Common myeloid progenitor, CD34-positive (primary cell): Measurements from ENCODE around the gene CACNA2D2.

Experiments
- CTCF ChIA-PET: fragments of 350-600 bp; sonication (Branson Sonifier 250); formaldehyde crosslinking; loops from one replicate; lab custom pipeline; 2021; ENCODE audit warnings: antibody characterized with exemption; lab: Charles Lee
- POLR2A ChIA-PET: fragments of 350-600 bp; sonication (Branson Sonifier 250); formaldehyde crosslinking; loops from one replicate; lab custom pipeline; 2021; ENCODE audit warnings: antibody characterized with exemption; lab: Charles Lee
- DNase-seq, 3 donors: peaks; one replicate each; pipeline versions ENCODE4 v3.0.0 to v3.0.0-alpha.2; 2013
- H3K27ac ChIP-seq, 2 experiments: 1 replicate in 1 of 2; 2 replicates in 1 of 2; pipeline ENCODE4 v1.7.0; 2013; ENCODE audit warnings: inconsistent platforms in 2 of 2, low read length in 2 of 2, mild to moderate bottlenecking in 2 of 2, low read depth in 1 of 2, moderate library complexity in 1 of 2; ENCODE audit not compliant: severe bottlenecking in 2 of 2, insufficient read depth in 1 of 2, poor library complexity in 1 of 2
- H3K27me3 ChIP-seq, 5 experiments: replicated peaks in 2 of 5; 1 replicate in 3 of 5; 2 replicates in 2 of 5; pipeline versions ENCODE4 v1.6.1 to v1.7.0; 2013; ENCODE audit warnings: low read length in 4 of 5, mild to moderate bottlenecking in 2 of 5, moderate library complexity in 2 of 5, inconsistent platforms in 1 of 5; ENCODE audit not compliant: insufficient read depth in 5 of 5, control insufficient read depth in 4 of 5
- H3K36me3 ChIP-seq, 4 experiments: 1 replicate in 2 of 4; 2 replicates in 2 of 4; pipeline versions ENCODE4 v1.6.1 to v1.7.0; 2013; ENCODE audit warnings: low read length in 3 of 4, control low read depth in 1 of 4, mild to moderate bottlenecking in 1 of 4; ENCODE audit not compliant: control insufficient read depth in 4 of 4, insufficient read depth in 4 of 4
- H3K4me1 ChIP-seq, 4 experiments: 1 replicate in 3 of 4; 2 replicates in 1 of 4; pipeline versions ENCODE4 v1.6.1 to v1.7.1; 2013; ENCODE audit warnings: low read length in 3 of 4, mild to moderate bottlenecking in 3 of 4, control low read depth in 1 of 4, inconsistent platforms in 1 of 4, moderate library complexity in 1 of 4; ENCODE audit not compliant: control insufficient read depth in 4 of 4, insufficient read depth in 4 of 4; ENCODE audit errors: control extremely low read depth in 1 of 4
- H3K4me3 ChIP-seq, 7 experiments: 1 replicate in 4 of 7; 2 replicates in 3 of 7; pipeline versions ENCODE4 v1.5.1 to v1.7.0; 2013; ENCODE audit warnings: mild to moderate bottlenecking in 7 of 7, low read length in 6 of 7, moderate library complexity in 6 of 7, inconsistent platforms in 2 of 7, low read depth in 2 of 7, control low read depth in 1 of 7; ENCODE audit not compliant: insufficient read depth in 4 of 7, control insufficient read depth in 1 of 7; ENCODE audit errors: extremely low read depth in 1 of 7
- H3K9me3 ChIP-seq, 5 experiments: 1 replicate in 4 of 5; 2 replicates in 1 of 5; pipeline versions ENCODE4 v1.6.1 to v1.7.1; 2013; ENCODE audit warnings: low read length in 4 of 5, mild to moderate bottlenecking in 2 of 5, inconsistent platforms in 1 of 5, low read depth in 1 of 5, moderate library complexity in 1 of 5; ENCODE audit not compliant: control insufficient read depth in 4 of 5, insufficient read depth in 2 of 5; ENCODE audit errors: control extremely low read depth in 1 of 5
- WGBS: methylation state at CpG from one replicate; pipeline ENCODE4 v1.1.5; 2013; ENCODE audit not compliant: insufficient coverage; 5-methylcytosine and 5-hydroxymethylcytosine counted together

Gene CACNA2D2

DNA sequence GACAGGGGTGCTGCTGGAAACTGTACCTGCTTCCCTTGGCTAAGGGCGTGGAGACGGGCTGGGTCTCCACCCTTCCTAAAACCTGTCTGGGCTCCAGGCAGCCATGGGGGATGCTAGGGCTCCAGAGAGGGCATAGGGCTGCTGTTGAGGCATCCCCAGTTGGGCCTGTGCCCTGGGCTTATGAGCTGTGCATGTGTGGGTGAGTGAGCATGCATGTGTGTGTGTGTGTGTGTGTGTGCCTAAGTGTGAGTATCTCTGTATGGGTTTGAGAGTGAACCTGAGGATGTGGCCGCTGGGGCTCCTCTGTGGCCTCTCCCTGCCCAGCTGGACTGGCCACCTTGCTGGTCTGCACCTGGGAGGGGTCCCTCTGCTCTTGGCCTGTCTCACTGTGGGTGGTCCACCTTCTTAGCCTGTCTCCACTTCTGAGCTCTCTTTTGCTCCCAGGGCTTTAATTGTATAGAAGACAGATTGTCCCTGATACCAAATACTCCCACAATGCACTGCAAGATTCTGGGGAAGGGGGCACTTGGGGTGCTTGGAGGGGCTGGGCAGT is 132.2 kb downstream of the CACNA2D2 start:
- ChIA-PET CTCF (interaction anchor here (0.6 to 1.9 kb wide), 6 partner anchors 8 to 79 kb away, joined by 3 to 7 read pairs (median 3); no protein-coding TSS in a partner anchor), POLR2A (no interaction called here)
- 96% methylated on average over 3 of the region's 3 CpGs for WGBS
- H3K9me3 ChIP-seq: no peaks in the 10 kb centered on the region
- H3K27ac ChIP-seq: no peak overlapping the region
- no peaks in the 10 kb centered on the region for H3K36me3 ChIP-seq
- no peak overlapping the region for H3K4me3 ChIP-seq
- peaks cover 0 to 20% (median 15%) of the 10 kb centered on the region in 4 experiments for H3K4me1 ChIP-seq
- no peak for DNase-seq
- H3K27me3 ChIP-seq: no peaks in the 10 kb centered on the region

DNA sequence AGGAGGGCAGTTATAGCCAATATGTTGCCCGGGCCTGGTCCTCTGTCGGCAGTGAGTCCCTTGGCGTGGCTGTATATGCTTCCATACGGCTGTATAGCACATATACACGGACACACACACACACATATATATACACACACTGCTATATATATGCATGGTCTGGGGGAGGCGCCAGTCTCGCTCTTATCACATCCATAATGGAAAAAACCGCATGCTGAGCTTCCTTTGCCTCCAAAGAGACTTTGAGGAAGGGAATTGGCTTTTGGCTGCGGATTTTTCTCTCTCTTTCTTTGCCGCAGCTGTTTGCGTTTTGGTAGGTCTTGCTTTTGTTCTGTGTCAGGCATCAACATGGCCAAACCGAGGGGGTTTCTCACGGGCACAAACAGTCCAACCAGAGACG is 132.8 kb downstream of the CACNA2D2 start:
- no peak overlapping the region for H3K27ac ChIP-seq
- POLR2A ChIA-PET: no interaction called here
- no peaks in the 10 kb centered on the region for H3K36me3 ChIP-seq
- no peak overlapping the region for H3K4me3 ChIP-seq
- 77% methylated on average over 14 of the region's 14 CpGs for WGBS
- H3K4me1 ChIP-seq: peaks cover 0 to 25% (median 19%) of the 10 kb centered on the region in 4 experiments
- DNase-seq: peak in 2 of 3 donors; percentile 26 to 40
- H3K27me3 ChIP-seq: peaks cover 0 to 4% (median 0%) of the 10 kb centered on the region in 5 experiments
- no peaks in the 10 kb centered on the region for H3K9me3 ChIP-seq
- CTCF ChIA-PET: interaction anchor here (0.6 to 1.9 kb wide), 6 partner anchors 9 to 79 kb away, joined by 3 to 7 read pairs (median 4); no protein-coding TSS in a partner anchor

DNA sequence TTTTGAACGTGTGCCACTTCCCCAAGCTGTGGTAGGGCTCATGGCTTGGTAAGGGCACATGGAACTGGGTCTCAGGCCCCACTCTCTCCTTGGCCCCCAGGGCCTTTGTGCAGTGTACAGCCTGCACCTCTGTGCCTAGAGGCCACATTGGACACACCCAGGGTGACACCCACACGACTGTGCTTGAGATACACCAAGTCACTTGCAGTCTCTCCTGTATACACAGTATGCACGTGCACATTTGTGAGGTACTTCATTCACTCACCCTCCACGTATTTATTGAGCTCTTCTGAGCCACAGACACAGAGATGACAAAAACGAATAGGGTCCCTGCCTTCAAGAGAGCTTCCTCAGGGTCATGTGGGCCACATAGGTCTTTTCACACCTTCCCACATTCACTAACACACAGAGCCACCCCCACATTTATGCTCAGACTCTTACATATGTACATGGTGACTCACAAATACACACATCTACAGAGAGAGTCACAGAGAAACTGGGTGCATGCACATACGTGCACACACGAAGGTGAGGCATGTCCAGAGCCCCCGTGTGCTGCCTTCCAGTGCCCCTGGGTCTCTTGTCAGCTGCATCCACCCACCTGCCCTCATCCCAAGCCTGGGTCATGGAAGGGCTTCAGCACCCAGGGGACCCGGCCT is 134.3 kb downstream of the CACNA2D2 start:
- POLR2A ChIA-PET: no interaction called here
- 95% methylated on average over 9 of the region's 9 CpGs for WGBS
- CTCF ChIA-PET: interaction anchor here (0.9 to 1.6 kb wide), 5 partner anchors 12 to 55 kb away, joined by 3 to 5 read pairs (median 3); partner anchors contain the start of gene RASSF1

DNA sequence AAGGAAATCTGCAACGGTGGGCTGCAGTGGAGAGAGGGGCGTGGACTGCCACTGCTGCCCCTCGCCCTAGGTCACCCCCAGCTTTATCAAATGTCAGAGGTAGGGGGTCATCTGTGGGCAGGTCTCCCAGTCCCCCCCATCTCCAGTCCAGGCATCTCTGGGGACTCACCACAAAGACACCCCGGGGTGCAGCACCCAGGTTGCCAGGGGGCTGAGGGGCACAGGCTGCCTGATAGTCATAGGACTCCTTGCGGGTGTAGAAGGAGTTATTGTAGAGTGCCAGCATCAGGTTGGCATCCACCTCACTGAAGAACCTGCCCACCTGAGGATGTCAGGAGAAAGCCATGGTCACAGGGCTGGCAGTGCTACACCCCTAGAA is 137.6 kb downstream of the CACNA2D2 start:
- H3K9me3 ChIP-seq: no peaks in the 10 kb centered on the region
- CTCF ChIA-PET: interaction anchor here (0.7 to 3.9 kb wide), 4 partner anchors 9 to 23 kb away, joined by 3 to 28 read pairs (median 9); partner anchors contain the start of genes CYB561D2 and NPRL2
- 87% methylated on average over 4 of the region's 5 CpGs for WGBS

More for the DNA sequence above, 134.3 kb downstream of the CACNA2D2 start:
- H3K27ac ChIP-seq: no peak overlapping the region
- H3K27me3 ChIP-seq: peaks cover 0 to 5% (median 0%) of the 10 kb centered on the region in 5 experiments
- no peak for DNase-seq
- H3K9me3 ChIP-seq: no peaks in the 10 kb centered on the region
- H3K36me3 ChIP-seq: no peaks in the 10 kb centered on the region
- H3K4me3 ChIP-seq: no peak overlapping the region
- H3K4me1 ChIP-seq: peaks cover 0 to 27% (median 26%) of the 10 kb centered on the region in 4 experiments

DNA sequence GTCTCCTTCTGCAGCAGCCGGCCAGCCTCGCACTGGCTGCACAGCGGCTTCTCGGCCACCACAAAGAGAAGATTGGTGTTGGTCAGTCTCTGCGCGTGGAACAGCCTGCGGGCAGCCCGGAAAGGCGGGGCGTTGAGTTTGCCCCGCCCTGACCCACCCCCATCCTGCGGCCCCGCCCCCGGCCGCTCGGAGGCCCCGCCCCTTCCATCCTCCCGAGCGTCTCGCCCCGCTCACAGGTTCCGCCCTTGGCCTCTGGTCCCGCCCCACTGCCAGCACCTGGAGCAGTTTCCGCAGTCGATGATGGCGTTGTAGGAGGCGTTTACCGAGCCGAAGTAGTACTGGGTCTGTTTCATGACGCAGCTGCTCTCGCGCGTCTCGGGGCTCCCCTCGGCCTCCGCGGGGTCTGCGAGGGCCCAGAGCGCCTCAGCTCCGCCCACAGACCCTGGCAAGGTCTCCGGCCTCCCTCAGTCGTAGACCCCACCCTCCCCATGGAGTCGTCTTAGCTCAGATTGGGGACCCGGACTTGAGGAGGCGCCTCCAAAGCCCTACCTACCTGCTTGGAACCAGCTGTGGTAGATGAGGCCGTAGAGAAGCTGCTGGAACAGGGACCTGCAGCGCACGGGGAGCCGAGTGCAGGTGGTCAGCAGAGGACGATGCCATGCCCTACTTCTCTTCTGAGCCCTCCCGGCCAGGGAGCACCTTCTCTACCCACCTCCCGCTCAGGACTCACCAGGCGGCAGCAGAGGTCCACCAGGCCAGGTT is 138.2 kb downstream of the CACNA2D2 start:
- H3K9me3 ChIP-seq: no peaks in the 10 kb centered on the region
- peak overlapping the region in 1 of 2 experiments; percentile 45 for H3K27ac ChIP-seq
- H3K27me3 ChIP-seq: peaks cover 0 to 8% (median 0%) of the 10 kb centered on the region in 5 experiments
- no peaks in the 10 kb centered on the region for H3K36me3 ChIP-seq
- H3K4me1 ChIP-seq: peaks cover 0 to 18% (median 14%) of the 10 kb centered on the region in 4 experiments
- ChIA-PET CTCF (interaction anchor here (0.7 to 3.9 kb wide), 7 partner anchors 9 to 184 kb away, joined by 3 to 28 read pairs (median 3); partner anchors contain the start of genes CYB561D2 and NPRL2), POLR2A (interaction anchor here (0.8 kb wide), 1 partner anchor 15 kb away, joined by 3 read pairs; the partner anchor contains the start of genes CYB561D2 and NPRL2)
- 5% methylated on average over 32 of the region's 53 CpGs for WGBS
- DNase-seq: peak; percentile 91 to 96 (median 96)
- peak overlapping the region; percentile 18 to 84 (median 61) for H3K4me3 ChIP-seq

More for the DNA sequence above, 137.6 kb downstream of the CACNA2D2 start:
- DNase-seq: no peak
- Histone ChIP-seq H3K27ac (no peak overlapping the region), H3K36me3 (no peaks in the 10 kb centered on the region), H3K4me3 (peak overlapping the region in 6 of 7 experiments; percentile 18 to 84 (median 62)), H3K4me1 (peaks cover 0 to 18% (median 14%) of the 10 kb centered on the region in 4 experiments), H3K27me3 (peaks cover 0 to 8% (median 0%) of the 10 kb centered on the region in 5 experiments)
- POLR2A ChIA-PET: no interaction called here

DNA sequence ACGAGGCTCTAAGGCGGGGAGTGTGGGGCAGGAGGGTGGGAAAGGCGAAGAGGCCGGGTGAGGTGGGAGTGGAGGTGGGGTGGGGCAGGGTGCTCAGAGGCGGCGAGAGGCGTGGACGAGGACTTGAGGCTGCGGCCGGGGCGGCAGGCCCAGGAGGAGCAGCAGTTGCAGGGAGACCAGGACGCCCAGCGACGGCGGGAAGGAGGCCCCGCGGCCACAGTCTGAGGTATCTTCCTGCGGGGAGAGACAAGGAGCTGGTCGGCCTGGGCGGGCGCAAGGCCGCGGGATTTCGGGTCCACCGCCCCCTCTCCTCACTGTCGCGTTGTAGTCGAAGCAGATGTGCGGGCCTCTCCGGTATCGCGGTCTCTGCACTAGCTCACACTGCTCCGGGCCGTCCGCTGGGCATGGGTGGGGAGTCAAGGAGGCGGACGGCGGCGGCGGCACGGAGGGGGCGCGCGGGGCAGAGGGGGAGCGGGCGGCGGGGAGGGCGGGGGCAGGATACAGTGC is 138.8 kb downstream of the CACNA2D2 start:
- H3K9me3 ChIP-seq: no peaks in the 10 kb centered on the region
- peaks cover 0 to 18% (median 17%) of the 10 kb centered on the region in 4 experiments for H3K4me1 ChIP-seq
- 2% methylated on average over 45 of the region's 48 CpGs for WGBS
- CTCF ChIA-PET: interaction anchor here (0.7 to 3.9 kb wide), 6 partner anchors 8 to 185 kb away, joined by 3 to 28 read pairs (median 4); partner anchors contain the start of genes CYB561D2 and NPRL2
- DNase-seq: peak in 2 of 3 donors; percentile 40 to 47
- no peaks in the 10 kb centered on the region for H3K36me3 ChIP-seq
- peaks cover 0 to 8% (median 0%) of the 10 kb centered on the region in 5 experiments for H3K27me3 ChIP-seq
- POLR2A ChIA-PET: interaction anchor here (0.8 kb wide), 1 partner anchor 14 kb away, joined by 3 read pairs; the partner anchor contains the start of genes CYB561D2 and NPRL2
- peak overlapping the region; percentile 19 to 84 (median 54) for H3K4me3 ChIP-seq
- no peak overlapping the region for H3K27ac ChIP-seq
